Measurements from ENCODE around the gene ADARB2. TPM values are rescaled to one million over a fixed set of nuclear protein-coding genes. Genes with fewer than 3 reads are reported as not detected.
"Not testable (repeated sequence)": the region's sequence is repeated elsewhere in the genome, so short reads cannot be mapped to it uniquely, and the experiment has no call there.

The ADARB2 gene
- total and polyA plus RNA-seq, 7 donors: 0.05 to 0.39 (median 0.15) TPM; not detected in 2

DNA sequence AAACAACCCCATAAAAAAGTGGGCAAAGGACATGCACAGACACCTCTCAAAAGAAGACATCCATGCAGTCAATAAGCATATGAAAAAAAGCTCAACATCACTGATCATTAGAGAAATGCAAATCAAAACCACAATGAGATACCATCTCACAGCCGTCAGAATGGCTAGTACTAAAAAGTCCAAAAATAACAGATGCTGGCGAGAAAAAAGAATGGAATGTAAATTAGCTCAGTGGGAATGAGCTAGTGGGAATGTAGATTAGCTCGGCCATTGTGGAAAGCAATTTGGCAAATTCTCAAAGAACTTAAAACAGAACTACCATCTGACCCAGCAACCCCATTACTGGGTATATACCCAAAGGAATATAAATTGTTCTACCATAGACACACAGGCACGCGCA is 394.1 kb downstream of the ADARB2 start:
- 57 to 67% (median 63%) methylated on average over 5 of the region's 5 CpGs for WGBS, 3 donors
- no peak overlapping the region for H3K27ac ChIP-seq

DNA sequence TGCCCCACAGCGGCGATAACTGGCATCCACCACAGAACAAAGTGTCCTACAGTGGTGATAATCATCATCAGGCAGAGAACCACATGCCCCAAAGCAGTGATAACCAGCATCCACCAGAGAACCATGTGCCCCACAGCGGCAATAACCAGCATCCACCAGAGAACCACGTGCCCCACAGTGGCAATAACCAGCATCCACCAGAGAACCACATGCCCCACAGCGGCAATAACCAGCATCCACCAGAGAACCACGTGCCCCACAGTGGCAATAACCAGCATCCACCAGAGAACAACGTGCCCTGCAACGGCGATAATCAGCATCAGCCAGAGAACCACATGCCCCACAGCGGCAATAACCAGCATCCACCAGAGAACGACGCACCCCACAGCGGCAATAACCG is 396.3 kb downstream of the ADARB2 start:
- ATAC-seq; intact Hi-C loops (cut with DNase I); H3K4me3 ChIP-seq; DNase-seq; H3K36me3 ChIP-seq (ENCODE audit: insufficient read depth in 1 of 2, low read depth in 1 of 2); H3K27ac ChIP-seq; H3K4me1 ChIP-seq; H3K27me3 ChIP-seq (ENCODE audit: insufficient read depth in 3 of 3, low read length in 2 of 3); H3K9me3 ChIP-seq: not testable (repeated sequence)
- 94 to 98% (median 96%) methylated on average over 14 of the region's 14 CpGs for WGBS, 3 donors

More for the DNA sequence above, 394.1 kb downstream of the ADARB2 start:
- Histone ChIP-seq H3K4me3 (no peak overlapping the region), H3K36me3 (ENCODE audit: insufficient read depth in 1 of 2, low read depth in 1 of 2) (no peaks in the 10 kb centered on the region), H3K9me3 (no peaks in the 10 kb centered on the region), H3K27me3 (ENCODE audit: insufficient read depth in 3 of 3, low read length in 2 of 3) (no peaks in the 10 kb centered on the region), H3K4me1 (no peaks in the 10 kb centered on the region)
- TF ChIP-seq, protein P1, sequence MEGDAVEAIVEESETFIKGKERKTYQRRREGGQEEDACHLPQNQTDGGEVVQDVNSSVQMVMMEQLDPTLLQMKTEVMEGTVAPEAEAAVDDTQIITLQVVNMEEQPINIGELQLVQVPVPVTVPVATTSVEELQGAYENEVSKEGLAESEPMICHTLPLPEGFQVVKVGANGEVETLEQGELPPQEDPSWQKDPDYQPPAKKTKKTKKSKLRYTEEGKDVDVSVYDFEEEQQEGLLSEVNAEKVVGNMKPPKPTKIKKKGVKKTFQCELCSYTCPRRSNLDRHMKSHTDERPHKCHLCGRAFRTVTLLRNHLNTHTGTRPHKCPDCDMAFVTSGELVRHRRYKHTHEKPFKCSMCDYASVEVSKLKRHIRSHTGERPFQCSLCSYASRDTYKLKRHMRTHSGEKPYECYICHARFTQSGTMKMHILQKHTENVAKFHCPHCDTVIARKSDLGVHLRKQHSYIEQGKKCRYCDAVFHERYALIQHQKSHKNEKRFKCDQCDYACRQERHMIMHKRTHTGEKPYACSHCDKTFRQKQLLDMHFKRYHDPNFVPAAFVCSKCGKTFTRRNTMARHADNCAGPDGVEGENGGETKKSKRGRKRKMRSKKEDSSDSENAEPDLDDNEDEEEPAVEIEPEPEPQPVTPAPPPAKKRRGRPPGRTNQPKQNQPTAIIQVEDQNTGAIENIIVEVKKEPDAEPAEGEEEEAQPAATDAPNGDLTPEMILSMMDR (IDR thresholded peaks at IDR 0.05): no peak
- no peak for DNase-seq
- intact Hi-C loops (cut with DNase I): no loop called here
- ATAC-seq: no peak

DNA sequence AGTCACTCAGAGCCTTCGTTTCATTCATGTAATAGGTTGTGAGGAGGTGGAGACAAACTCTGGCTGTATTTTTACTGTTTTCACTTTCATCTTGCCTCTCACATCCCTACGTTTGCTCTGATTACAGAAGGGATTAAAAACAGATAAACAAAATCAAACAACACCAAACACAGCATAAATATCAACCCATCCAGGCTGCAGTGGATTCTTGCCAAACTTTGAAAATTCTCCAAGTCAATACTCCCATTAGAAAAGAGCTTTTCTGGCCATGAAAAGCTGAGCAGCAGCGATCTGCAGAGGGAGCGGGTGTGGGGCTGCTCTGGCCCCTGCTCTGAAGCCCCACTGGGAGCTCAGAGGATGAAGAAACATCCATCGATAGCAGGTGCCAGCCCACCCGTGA is 397.9 kb downstream of the ADARB2 start:
- Histone ChIP-seq H3K4me3 (no peak overlapping the region), H3K27ac (no peak overlapping the region), H3K27me3 (ENCODE audit: insufficient read depth in 3 of 3, low read length in 2 of 3) (no peaks in the 10 kb centered on the region), H3K9me3 (no peaks in the 10 kb centered on the region), H3K4me1 (no peaks in the 10 kb centered on the region), H3K36me3 (ENCODE audit: insufficient read depth in 1 of 2, low read depth in 1 of 2) (no peaks in the 10 kb centered on the region)
- intact Hi-C loops (cut with DNase I): no loop called here
- 26 to 32% (median 27%) methylated on average over 6 of the region's 6 CpGs for WGBS, 3 donors
- TF ChIP-seq, protein P1 (IDR thresholded peaks at IDR 0.05): no peak
- ATAC-seq (no peak), DNase-seq (no peak)

DNA sequence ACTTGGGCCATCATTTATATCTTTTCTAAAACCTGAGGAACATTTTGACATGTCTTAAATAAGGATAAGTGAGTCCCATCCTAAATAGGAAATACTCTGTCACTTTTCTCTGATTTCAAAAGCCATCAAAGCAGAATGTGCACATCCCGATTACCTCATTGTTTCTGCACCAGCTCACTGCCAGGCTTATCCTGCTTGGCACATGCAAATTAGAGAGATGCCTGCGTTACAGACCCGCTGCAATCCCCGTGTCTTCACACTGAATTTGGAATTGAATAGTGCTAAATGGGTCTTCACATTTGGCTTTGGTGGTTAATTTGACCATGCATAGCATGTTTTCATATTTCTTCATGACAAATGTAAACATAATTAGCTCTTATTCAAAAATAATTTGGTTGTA is 401.7 kb downstream of the ADARB2 start:
- TF ChIP-seq, protein P1 (IDR thresholded peaks at IDR 0.05): no peak
- Histone ChIP-seq H3K27ac (no peak overlapping the region), H3K9me3 (no peaks in the 10 kb centered on the region)

DNA sequence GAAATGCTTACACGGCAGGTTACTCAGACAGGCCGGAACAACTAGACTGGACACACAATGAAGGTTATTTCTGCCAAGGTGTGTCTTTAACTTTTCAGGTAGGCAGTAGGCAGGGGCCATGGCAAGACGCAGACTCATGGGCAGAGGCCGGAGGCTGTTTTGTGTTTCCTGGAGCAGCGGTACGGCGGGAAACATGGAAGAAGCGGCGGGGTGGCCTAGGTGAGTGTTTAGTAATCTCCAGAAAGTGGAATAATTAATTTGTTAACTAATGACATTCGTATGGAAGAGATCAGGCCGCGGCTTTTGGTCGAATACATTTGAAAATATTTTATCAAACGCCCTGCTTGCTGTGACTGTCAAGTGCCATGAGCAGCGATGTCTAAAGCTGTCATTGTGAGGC is 403.3 kb downstream of the ADARB2 start:
- peaks cover 0 to 2% (median 0%) of the 10 kb centered on the region in 3 donors for H3K27me3 ChIP-seq (ENCODE audit: insufficient read depth in 3 of 3, low read length in 2 of 3)
- H3K27ac ChIP-seq: no peak overlapping the region
- H3K4me3 ChIP-seq: no peak overlapping the region
- ATAC-seq: no peak
- TF ChIP-seq, protein P1 (IDR thresholded peaks at IDR 0.05): no peak
- DNase-seq: no peak
- no peaks in the 10 kb centered on the region for H3K9me3 ChIP-seq
- intact Hi-C loops (cut with DNase I): no loop called here
- no peaks in the 10 kb centered on the region for H3K36me3 ChIP-seq (ENCODE audit: insufficient read depth in 1 of 2, low read depth in 1 of 2)
- 93 to 94% (median 93%) methylated on average over 15 of the region's 15 CpGs for WGBS, 3 donors
- no peaks in the 10 kb centered on the region for H3K4me1 ChIP-seq

More for the DNA sequence above, 401.7 kb downstream of the ADARB2 start:
- Histone ChIP-seq H3K27me3 (ENCODE audit: insufficient read depth in 3 of 3, low read length in 2 of 3) (peaks cover 0 to 2% (median 0%) of the 10 kb centered on the region in 3 donors), H3K4me1 (no peaks in the 10 kb centered on the region), H3K4me3 (no peak overlapping the region), H3K36me3 (ENCODE audit: insufficient read depth in 1 of 2, low read depth in 1 of 2) (no peaks in the 10 kb centered on the region)
- WGBS, 3 donors: 17 to 25% (median 22%) methylated on average over 4 of the region's 4 CpGs
- intact Hi-C loops (cut with DNase I): no loop called here
- no peak for DNase-seq
- no peak for ATAC-seq
